HG02943 (cell line): ENCODE data around the gene NME4.

Experiments used
- ATAC-seq: cut with Tn5 transposase; IDR thresholded peaks from one replicate; pipeline ENCODE4 v1.9.1; 2021; ENCODE audit warnings: mild to moderate bottlenecking, low read depth, moderate library complexity; ENCODE audit not compliant: unreplicated experiment

Gene NME4

GRCh38 chr16:425082-425718 is 28.2 kb downstream of the NME4 start, which contains the start of gene RAB11FIP3:
Gene RAB11FIP3 (plus strand): TSS chr16:425649. CDS start chr16:426007, 358 bp downstream.
- ATAC-seq = peak; percentile 85

GRCh38 chr16:425740-426114 is 28.7 kb downstream of the NME4 start:
- ATAC-seq = peak; percentile 40

- peak; percentile 8 for ATAC-seq
Measured at GRCh38 chr16:426115-426905, 29.3 kb downstream of the NME4 start.

DNA sequence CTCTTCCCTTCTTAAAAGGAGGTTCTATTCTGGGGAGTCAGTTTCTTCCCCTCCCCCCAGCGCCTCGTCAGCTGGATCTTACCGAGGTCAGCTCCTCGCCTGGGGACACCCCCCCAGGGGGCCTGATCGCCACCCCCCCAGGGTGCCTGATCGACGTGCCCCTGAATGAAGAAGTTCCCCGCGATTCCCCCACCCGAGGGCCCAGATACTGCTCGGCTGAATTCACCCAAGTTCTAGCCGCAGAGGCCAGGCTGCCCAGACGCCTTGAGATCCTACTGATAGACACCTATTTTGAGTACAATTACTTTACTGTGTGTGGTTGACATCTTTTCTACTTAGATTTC is 29.9 kb downstream of the NME4 start:
- no peak for ATAC-seq

DNA sequence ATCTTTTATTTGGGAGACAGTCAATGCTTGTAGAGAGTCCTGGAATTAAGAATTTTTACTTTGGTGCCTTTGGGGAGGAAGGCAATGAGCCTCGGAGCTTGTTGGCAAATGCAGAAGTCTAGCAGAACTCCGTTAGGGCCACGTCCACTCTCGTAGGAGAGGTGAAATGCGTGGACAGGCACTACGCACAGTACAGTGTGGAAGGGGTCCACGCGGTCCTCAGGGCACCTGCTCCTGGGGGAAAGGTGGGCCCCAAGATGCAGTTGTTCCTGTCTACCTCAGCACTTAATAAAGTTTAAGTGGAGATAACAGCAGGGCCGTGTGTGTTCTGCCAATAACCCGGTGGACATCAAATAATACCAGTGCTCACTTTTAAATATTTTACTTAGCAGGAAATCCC is 30.3 kb downstream of the NME4 start:
- ATAC-seq = no peak

GRCh38 chr16:430904-431303 is 33.9 kb downstream of the NME4 start:
- ATAC-seq = no peak

DNA sequence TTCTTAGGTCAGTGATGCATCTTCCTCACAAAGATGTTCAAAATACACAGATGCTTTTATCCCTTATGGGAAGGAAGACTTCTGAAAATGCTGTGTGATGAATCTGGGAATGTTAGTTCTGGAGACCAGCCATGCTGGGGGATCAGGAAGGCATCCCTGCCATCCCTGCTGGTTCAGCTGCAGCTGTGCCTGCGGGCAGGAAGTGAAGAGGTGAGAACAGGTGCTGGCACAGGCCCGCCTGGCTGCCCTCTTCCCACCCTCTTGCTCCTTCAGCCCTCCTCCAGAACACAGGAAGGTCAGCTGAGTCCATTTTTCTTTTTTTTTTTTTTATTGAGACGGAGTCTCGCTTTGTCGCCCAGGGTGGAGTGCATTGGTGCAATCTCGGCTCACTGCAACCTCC is 43.6 kb downstream of the NME4 start:
- no peak for ATAC-seq

DNA sequence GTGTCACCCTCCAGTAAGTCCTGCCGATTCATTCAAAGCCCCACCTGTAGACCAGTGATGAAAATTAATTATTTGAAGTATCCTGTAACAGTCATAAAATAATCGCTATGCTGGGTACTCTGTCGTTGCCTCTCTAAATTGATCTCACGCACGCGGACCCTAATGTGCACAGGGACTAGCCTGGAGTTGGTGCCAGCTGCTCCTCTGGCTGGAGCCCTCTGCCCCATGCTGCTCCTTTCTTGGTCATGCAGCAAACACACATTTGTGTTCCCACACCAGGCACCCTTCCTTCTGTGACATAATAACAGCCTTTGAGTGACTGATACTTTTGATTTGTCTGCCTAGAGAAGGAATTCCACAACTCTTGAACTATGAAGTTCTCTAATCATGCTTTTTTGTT is 44.4 kb downstream of the NME4 start:
- ATAC-seq = no peak

DNA sequence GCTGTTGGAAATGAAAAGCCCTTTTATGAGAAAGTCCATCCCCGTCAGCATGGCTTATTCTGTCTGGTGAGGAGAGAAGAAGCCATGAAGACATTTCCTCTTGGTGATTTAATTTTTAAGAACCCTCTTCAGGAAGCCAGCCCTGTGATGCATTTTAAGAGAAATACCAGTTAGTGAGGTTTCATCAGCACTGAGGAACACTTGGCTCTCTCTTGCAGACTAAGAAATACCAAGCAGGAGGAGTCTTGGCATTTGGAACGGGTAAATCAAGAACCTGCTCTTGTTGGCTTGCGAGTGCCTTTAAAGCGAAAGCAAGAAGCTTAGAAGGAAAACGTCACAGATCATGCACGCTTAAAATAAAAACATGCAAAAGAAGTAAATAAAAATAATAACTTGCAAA is 46.0 kb downstream of the NME4 start:
- ATAC-seq = no peak

DNA sequence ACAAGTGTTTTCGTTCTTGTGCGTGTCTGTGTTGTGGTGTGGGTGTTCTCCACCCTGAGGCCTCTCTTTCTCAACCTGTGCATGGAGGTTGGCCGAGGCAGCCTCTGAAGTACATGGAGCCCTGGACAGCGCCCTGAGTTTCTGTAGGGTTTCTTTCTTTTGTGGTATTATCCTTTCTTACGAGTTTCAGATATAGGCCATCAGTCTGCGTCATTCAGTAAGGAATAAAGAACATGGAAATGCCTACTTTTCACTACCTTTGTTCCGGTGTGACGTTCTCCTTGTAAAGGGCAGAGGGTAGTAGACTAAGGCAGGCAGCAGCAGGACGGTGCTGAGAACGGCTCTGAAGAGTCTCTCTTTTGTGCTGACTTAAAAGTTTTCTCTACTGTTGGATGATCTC is 47.0 kb downstream of the NME4 start:
- ATAC-seq = no peak

DNA sequence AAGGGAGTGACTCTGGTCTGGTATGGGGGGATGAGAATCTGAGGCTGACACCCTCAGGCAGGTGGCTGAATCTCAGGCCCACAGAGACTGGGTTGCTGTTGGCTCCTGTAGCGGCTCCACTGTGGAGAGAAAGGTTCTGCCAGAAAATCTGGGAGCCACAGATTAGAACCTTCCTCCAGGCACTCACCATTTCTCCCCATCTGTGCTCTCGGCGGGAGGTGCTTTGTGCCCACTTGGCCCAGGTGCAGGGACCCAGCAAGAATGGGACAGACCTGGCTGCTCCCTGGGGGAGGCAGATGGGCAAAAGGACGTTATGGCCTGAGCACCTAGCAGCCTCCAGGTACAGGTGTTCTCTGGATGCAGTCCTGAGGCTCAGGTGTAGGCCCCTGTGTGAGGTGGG is 48.6 kb downstream of the NME4 start:
- ATAC-seq = no peak
